GM15510 (cell line): ENCODE data around the gene FRK.

ENCODE experiments used
- POLR2A ChIP-seq: IDR thresholded peaks from 3 replicates; pipeline ENCODE4 v1.6.1; 2011; ENCODE audit warnings: borderline replicate concordance; ENCODE audit not compliant: insufficient read length; ENCODE audit errors: extremely low read depth

Gene FRK

GRCh38 chr6:115901896-115902295 is 158.8 kb downstream of the FRK start:
- no peak for TF ChIP-seq POLR2A

DNA sequence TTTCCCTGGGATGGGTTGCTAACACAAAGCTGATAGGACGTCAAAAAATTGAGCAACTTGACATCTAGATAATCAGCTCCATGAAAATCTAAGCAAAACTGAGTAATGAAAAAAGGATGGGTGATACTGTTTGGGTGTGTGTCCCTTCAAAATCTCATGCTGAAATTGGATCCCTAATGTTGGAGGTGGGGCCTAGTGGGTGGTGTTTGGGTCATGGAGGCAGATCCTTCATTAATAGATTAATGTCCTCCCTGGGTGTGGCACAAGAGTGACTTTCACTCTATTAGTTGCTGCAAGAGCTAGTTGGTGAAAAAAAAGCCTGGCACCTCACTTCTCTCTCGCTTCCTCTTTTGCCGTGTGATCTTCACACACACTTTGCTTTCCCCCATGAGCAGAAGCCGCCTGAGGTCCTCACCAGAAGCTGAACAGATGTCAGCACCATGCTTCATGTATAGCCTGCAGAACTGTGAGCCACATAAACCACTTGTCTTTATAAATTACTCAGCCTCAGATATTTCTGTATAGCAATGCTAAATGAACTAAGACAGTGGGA is 160.9 kb downstream of the FRK start:
- no peak for TF ChIP-seq POLR2A

DNA sequence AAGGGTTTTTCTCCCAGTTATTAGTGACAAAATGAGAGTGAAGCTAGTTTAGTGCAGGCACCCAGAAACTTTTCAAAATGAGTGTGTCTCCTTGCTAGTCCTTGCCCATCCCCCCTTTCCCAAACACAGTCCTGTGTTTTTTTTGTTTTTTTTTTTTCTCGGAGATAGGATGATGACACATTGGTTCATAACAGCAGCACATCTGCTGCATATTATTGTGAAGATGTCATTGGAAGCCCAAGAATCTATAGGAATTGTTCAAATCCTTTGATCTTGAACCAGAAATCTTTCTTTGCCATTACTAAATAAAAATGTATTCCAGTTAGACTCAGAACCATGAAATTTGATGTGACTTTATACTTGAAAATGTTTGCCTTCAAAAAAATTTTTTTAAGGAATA is 162.4 kb downstream of the FRK start:
- TF ChIP-seq POLR2A: no peak

GRCh38 chr6:115896538-115897129 is 164.1 kb downstream of the FRK start:
- TF ChIP-seq POLR2A: no peak

DNA sequence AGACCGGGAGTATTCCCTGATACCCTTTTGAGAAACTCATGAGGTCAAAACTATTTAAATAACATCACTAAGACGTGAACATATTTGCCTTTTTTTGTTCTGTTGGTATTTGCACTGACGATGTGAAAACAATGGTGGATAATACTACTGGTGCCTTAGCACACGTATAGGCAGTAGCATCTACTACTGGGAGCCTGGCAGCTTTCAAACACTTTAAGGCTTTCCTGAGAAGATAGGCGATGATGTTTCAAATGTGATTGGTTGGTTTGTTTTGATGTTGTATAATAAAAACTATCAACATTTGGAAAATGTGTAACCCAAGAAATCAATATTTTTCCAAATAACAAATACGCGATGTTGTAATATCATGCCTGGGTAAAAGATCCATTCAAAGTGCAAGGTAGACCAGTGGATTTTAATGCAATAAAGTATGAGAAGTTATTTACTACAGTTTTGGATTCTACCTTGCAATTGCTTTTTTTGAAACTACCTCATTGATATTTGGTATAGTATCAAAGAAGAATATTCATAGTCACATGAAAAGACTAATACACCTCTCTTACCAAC is 166.2 kb downstream of the FRK start:
- TF ChIP-seq POLR2A: no peak

DNA sequence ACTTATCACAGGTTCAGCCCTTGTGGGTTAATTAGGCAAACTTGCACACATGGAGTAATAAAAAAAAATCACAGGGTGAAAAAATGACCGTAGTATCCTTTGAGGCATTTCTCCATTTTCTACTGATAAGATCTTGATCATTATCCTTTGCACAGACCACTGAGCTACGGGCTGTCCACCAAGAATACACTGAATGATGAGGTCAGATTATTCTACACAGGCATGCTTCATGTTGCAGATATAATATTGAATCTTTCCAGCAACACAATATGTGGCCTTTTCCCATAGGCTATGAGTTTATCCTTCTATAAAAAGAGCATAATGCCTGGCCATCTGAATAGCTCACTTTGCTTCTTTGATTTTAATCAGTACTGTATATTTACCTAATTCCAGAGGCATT is 168.9 kb downstream of the FRK start:
- TF ChIP-seq POLR2A: no peak

- TF ChIP-seq POLR2A: no peak
Observed at GRCh38 chr6:115891111-115891669, 169.5 kb downstream of the FRK start.

GRCh38 chr6:115890238-115890637 is 170.5 kb downstream of the FRK start:
- TF ChIP-seq POLR2A: no peak

DNA sequence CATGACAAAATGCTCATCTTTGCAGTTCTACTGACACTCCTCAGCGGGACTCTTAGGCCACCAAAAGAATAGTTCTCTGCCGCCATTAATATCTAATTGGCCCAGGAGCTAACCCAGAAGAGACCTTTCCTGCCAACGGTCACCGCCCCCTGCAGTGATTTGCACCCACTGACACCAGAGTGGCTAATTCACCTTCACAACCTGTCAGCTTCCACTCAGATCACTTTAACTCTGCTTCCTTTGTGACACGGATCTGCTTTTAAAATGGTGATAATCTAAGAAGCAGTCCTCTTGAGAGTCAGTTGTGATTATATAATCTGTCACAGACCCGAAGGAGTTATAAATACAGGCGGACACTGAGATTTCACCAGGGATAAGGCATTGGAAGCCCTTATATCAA is 172.8 kb downstream of the FRK start:
- no peak for TF ChIP-seq POLR2A

DNA sequence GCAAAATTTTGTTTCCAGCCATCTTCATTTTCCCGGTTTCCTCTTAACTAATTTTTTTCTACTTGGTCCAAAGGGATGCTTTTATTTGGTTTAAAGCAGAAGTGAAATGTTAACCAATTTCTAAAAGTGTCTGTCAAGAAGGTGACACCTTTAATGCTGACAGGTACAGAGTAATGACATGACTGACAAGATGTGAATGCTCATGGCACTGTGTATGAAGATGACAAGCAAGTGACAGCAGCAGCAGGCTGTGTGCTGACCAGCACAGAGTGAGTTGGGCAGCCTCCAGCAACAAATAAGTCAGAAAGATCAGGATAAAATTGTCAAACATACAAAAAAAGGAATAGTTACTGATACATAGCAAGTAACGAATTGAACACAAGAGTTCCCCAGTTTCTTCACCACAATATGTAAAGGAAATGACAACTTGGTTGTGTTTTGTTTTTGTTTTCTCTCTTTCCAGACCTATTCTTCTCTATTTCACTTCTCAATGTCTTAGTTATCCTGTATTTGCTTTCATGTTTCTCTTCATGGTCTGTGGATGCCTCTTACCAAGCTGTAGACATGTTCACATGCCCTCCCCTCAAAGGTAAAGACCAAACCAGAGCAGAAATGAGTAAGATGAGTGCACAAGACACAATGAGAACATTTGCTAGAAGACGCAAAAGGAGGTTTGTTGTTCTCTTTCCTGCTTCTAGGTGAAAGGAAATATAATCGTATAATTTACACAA is 174.9 kb downstream of the FRK start:
- TF ChIP-seq POLR2A: no peak

DNA sequence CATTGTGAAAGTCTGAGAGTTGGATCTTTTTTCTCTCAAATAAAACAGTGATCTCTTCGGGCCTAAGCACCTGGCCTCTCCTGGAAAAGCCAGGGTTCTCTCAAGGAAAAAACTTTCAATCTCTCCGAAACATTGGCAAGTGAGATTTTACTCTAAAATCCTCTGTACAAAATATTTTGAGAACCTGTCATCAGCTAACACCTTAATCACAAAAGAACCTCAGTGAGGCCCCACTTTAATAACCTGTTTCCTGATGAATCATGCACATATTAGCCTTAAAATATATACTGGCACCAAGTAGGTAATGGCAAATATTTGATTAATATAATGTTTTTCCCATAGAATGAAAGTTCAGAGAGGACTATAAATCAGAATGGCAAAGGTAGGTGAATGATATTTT is 177.9 kb downstream of the FRK start:
- TF ChIP-seq POLR2A: no peak

DNA sequence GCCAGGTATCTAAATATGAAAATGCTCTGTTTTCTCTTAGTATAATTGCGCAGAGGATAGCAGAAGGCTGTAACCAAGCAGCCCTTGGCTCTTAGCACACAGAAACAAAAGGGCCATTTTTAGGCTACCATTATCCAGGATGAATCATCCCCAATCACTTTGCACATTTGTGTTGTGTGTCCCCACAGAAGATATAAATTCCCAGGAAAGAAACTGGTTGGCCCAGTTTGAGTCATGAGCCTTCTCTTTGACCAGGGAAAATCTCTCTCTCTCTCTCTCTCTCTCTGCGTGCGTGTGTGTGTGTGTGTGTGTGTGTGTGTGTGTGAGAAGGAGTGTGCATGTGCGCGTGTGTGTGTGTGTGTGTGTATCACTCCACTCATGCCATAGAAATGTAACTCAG is 178.5 kb downstream of the FRK start:
- no peak for TF ChIP-seq POLR2A
